HG03558 (cell line): Measurements from ENCODE around the gene MDM4.

ENCODE experiments used
- ATAC-seq: cut with Tn5 transposase; IDR thresholded peaks from one replicate; pipeline ENCODE4 v1.9.1; 2021; ENCODE audit warnings: moderate number of reproducible peaks; ENCODE audit not compliant: unreplicated experiment; ENCODE audit errors: extremely low read depth

The MDM4 gene

GRCh38 chr1:204600203-204600602 is 84.0 kb downstream of the MDM4 start:
- no peak for ATAC-seq

GRCh38 chr1:204600968-204601367 is 84.8 kb downstream of the MDM4 start:
- ATAC-seq: no peak

- no peak for ATAC-seq
Observed at GRCh38 chr1:204602111-204602579, 85.9 kb downstream of the MDM4 start.

GRCh38 chr1:204602871-204603542 is 86.8 kb downstream of the MDM4 start:
- ATAC-seq: no peak

- no peak for ATAC-seq
Observed at GRCh38 chr1:204605791-204606190, 89.6 kb downstream of the MDM4 start.
